ENCODE data around the gene IL1RAPL2.
"Not testable (repeated sequence)": the region's sequence is repeated elsewhere in the genome, so short reads cannot be mapped to it uniquely, and the experiment has no call there.

IL1RAPL2 gene

DNA sequence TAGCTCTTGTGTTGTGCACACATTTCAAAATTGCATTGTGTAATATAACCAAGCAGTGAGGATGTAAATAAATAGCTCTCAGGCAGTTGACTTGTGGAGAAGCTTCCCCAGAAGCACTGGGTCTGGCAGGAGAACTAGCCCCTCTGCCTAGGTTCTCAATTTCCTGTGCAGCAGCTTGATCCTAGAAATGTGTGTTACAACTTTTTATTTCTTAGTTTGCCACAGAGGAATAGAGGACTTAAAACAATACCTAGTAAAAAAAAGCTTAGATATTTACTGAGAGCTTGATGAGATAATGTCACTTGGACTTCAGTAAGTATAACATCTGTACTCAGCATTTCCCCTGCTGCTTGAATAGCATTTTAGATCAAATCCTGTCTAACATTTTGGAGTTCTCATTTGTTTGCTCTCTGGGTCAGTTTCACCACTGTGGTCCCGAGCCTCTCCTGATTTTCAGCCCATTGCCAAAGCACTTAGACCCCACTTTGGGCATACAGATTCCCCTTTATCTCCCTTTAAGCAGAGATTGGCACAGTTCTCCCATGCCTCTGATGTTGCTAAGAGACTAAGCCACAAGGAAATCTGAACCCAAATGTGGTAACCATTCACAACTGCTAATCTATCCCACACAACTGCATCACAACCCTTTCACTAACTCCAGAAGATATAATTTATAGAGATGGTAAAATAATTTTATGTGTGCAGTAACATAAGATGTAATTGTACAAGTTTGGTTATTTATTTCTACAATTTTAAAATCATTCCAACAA lies 1158.2 kb downstream of the IL1RAPL2 start:
- no peak for DNase-seq

DNA sequence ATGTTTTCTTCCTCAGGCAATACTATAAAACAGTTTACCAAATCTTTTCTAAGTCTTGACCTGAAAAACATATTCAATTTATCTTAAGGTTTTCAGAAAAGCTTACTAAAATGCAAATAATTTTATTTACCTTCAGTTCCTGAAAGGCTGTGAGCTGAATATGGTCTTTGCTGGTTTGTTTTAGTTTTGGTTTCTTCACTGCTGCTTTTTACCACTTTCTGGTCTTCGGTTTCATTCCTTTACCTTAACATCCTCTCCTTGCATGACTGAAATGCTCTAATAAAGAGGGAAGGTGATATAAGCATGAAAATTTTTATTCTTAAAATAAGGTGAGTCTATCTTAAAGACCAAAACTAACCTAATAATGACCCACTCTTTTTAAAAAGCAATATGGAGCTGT lies 1159.2 kb downstream of the IL1RAPL2 start:
- DNase-seq = no peak

DNA sequence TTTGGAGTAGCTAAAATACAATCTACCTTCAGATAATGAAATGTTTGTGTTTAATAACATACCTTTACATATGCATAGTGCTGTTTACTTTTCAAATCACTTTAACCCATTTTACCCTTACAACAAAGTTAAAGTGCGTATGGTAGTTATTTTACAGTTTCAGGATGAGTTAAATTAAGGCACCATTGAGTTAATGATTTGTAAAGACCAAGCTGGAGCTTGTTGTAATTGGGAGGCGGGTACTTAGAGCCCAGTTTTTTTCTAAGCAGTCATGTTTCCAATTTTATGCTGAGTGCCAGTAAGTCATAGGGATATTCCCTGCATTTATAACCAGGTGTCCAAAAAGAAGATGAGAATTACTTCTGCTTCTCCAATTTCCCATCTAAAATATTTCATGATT lies 1172.2 kb downstream of the IL1RAPL2 start:
- DNase-seq = no peak

- no peak for DNase-seq
Observed at GRCh38 chrX:105744291-105744690, 1178.3 kb downstream of the IL1RAPL2 start.

DNA sequence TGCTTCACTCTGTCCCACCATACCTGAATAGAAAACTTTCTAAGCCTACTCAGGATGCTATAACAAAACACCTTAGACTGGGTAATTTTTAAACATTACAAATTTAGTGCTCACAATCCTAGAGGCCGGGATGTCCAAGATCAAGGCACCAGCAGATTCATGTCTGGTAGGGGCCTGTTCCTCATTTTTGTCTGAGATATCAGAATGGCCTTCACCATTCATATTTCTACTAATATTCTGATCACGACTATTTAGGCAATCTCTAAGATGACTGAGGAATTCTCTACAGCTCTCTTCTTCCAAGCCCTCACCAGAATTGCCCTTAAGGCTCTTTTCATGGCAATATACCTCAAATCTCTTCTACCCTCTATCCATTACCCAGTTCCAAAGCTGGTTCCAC lies 1178.9 kb downstream of the IL1RAPL2 start:
- no peak for DNase-seq

GRCh38 chrX:105745863-105746262 lies 1179.9 kb downstream of the IL1RAPL2 start:
- no peak for DNase-seq

- DNase-seq = no peak
Observed at GRCh38 chrX:105752338-105752956, 1186.4 kb downstream of the IL1RAPL2 start.

- DNase-seq = no peak
Observed at GRCh38 chrX:105753411-105753810, 1187.4 kb downstream of the IL1RAPL2 start.

DNA sequence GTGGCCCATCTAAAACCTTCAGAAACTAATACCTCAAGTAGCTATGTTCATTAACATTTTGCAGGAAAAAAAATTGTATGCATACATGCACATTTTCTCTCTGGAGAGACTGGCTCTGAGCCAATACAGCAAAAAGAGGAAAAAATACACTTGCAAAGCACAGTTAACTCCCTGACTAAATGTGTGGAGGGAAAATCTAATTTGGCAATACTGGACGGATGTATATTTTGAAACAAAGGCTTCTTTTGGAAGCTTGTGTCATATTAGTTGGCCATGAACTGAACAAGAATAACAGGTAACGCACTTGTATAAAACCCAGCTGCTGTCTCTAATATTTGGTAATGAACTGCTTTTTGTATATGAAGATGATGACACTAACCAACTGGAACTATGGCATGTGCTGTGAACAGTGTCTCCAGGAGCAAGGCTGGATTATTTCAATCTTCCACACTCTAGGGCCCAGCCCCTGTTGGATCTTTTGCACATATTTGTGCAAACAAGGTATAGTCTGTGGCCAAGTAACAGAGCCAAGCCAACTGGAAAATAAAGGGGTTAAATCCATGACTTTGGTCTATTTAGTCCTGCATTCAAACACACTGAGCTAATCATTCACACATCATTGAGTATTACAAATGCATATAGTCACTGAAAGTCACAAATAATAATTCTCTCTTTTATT lies 1188.4 kb downstream of the IL1RAPL2 start:
- no peak for DNase-seq

- no peak for DNase-seq
Observed at GRCh38 chrX:105755109-105755508, 1189.1 kb downstream of the IL1RAPL2 start.

- DNase-seq = no peak
Observed at GRCh38 chrX:105758754-105759153, 1192.8 kb downstream of the IL1RAPL2 start.

DNA sequence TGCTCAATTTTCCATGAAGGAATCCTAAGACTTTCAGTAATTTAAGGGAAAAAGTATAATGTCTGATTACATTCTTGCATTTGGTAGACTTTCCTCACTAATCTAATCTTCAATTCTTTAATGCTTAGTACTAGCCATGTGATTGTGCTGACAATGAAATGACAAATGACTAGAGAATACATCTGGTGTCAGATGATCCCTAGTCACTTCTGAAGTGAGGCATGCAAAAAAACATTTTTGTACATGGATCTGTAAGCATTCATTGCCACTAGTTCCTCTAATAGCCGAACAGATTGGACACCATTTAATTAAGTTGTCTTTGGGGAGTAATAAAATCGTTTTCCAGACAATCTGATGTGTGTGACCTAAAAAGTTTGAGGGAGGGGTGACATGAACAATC lies 1193.6 kb downstream of the IL1RAPL2 start:
- DNase-seq = no peak

- DNase-seq = no peak
Observed at GRCh38 chrX:105765691-105766090, 1199.7 kb downstream of the IL1RAPL2 start.

- no peak for DNase-seq
Observed at GRCh38 chrX:105773801-105774200, 1207.8 kb downstream of the IL1RAPL2 start.

DNA sequence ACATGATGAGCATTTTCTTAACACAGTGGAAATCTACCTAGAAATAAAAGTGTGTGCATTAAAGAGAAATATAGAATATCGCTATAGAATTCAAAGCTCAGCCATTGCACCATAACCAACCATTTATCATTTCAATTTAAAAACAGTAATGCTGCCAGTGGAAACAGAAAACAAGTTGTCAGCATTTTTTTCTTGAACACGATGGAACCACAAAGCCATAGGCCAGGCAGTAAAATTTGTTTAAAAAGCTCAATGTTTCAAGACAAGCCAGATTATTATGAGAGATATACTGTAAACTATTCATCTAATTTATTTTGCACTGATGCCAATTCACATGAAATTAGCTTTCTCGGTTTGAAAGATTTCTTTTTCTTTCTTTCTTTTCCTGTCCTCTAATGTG lies 1209.7 kb downstream of the IL1RAPL2 start:
- no peak for DNase-seq

GRCh38 chrX:105781804-105782203 lies 1215.8 kb downstream of the IL1RAPL2 start:
- no peak for DNase-seq

DNA sequence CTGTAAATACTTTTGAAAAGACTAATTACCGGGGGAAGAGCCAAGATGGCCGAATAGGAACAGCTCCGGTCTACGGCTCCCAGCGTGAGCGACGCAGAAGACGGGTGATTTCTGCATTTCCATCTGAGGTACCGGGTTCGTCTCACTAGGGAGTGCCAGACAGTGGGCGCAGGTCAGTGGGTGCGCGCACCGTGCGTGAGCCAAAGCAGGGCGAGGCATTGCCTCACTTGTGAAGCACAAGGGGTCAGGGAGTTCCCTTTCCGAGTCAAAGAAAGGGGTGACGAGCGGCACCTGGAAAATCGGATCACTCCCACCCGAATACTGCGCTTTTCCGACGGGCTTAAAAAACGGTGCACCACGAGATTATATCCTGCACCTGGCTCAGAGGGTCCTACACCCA lies 1230.9 kb downstream of the IL1RAPL2 start:
- DNase-seq = not testable (repeated sequence)

- no peak for DNase-seq
Observed at GRCh38 chrX:105803891-105804290, 1237.9 kb downstream of the IL1RAPL2 start.

- not testable (repeated sequence) for DNase-seq
Observed at GRCh38 chrX:105805655-105806054, 1239.7 kb downstream of the IL1RAPL2 start.

DNA sequence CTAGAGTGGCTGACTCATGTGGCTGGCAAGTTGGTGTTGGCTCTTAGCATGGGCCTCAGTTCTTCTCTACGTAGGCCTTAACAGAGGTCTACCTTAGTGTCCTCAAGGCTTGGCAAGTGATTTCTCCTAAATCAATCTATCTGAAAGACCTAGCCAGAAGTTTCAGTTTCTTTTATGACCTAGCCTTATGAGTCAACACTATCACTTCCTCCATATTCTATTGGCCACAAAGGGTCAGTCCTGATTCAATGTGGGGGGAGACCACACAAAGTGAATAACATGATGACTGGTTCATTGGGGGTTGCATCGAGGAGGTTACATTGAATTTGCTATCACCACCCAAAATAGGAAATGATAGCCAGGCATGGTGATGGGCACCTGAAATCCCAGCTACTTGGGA lies 1250.5 kb downstream of the IL1RAPL2 start:
- no peak for DNase-seq

Measured in activated CD4-positive, alpha-beta T cell treated with anti-CD3 and anti-CD28 coated beads, Interleukin-10, Interleukin-2, amounts not matched to agents 100 ng/mL and 50 ng/mL, durations not matched to agents 16 hours and 8 hours (primary cell).